Esophagus muscularis mucosa (tissue), 3 donors: Measurements from ENCODE around the gene PGF.

ENCODE experiments used
- CTCF ChIP-seq, 3 experiments: fragments of 200-600 bp in 2 of 3; fragments of 450-650 bp in 1 of 3; sonication (generic) in 2 of 3; IDR thresholded peaks; one replicate each; pipeline ENCODE4 v1.5.1; 2017 to 2019; ENCODE audit warnings: antibody characterized with exemption in 3 of 3, mild to moderate bottlenecking in 2 of 3, moderate library complexity in 1 of 3
- POLR2A ChIP-seq: fragments of 450-650 bp; IDR thresholded peaks from one replicate; pipeline ENCODE4 v1.6.1; 2017; ENCODE audit warnings: antibody characterized with exemption, moderate library complexity, mild to moderate bottlenecking, low read depth

GRCh38 chr14:74949191-74949601 is 6.2 kb downstream of the PGF start:
- no peak for TF ChIP-seq CTCF (IDR thresholded peaks at IDR 0.05)
- TF ChIP-seq POLR2A, result no peak
